SK-N-SH treated with all-trans-retinoic acid at 6 μM for 48 hours (cell line): Measurements from ENCODE around the gene OXSR1.

Experiments
- ATAC-seq: fragments of 200-7000 bp; cut with Tn5 transposase; 3 replicates; pipeline ENCODE4 v1.9.1; 2020; ENCODE audit warnings: mild to moderate bottlenecking, moderate library complexity
- ARNTL ChIP-seq: fragments of 450-650 bp; formaldehyde crosslinking; IDR thresholded peaks from 2 replicates; pipeline ENCODE4 v1.5.0; 2020; ENCODE audit warnings: low read depth, mild to moderate bottlenecking, moderate library complexity, borderline replicate concordance
- BACH2 ChIP-seq: fragments of 250-450 bp; sonication (Bioruptor Pico); IDR thresholded peaks from 2 replicates; pipeline ENCODE4 v1.9.0; 2021; ENCODE audit warnings: mild to moderate bottlenecking, borderline replicate concordance
- CSDC2 ChIP-seq: fragments of 250-450 bp; sonication (Bioruptor Pico); IDR thresholded peaks from 2 replicates; pipeline ENCODE4 v1.5.0; 2020; ENCODE audit warnings: mild to moderate bottlenecking, moderate library complexity
- ESRRG ChIP-seq: fragments of 250-450 bp; sonication (Bioruptor Pico); IDR thresholded peaks from 2 replicates; pipeline ENCODE4 v1.6.1; 2021; ENCODE audit warnings: mild to moderate bottlenecking
- GLIS3 ChIP-seq: fragments of 250-450 bp; sonication (Bioruptor Pico); IDR thresholded peaks from 2 replicates; pipeline ENCODE4 v1.5.0; 2020; ENCODE audit warnings: mild to moderate bottlenecking, moderate library complexity
- ISL1 ChIP-seq: fragments of 250-450 bp; sonication (Bioruptor Pico); IDR thresholded peaks from 2 replicates; pipeline ENCODE4 v2.1.2; 2022; ENCODE audit warnings: mild to moderate bottlenecking, moderate library complexity
- OSR1 ChIP-seq: fragments of 250-450 bp; sonication (Bioruptor Pico); IDR thresholded peaks from 2 replicates; pipeline ENCODE4 v1.8.0; 2022; ENCODE audit warnings: moderate library complexity, mild to moderate bottlenecking, inconsistent platforms
- PPARA ChIP-seq: fragments of 250-450 bp; sonication (Bioruptor Pico); IDR thresholded peaks from 2 replicates; pipeline ENCODE4 v1.5.0; 2020; ENCODE audit warnings: mild to moderate bottlenecking, borderline replicate concordance
- RARB ChIP-seq: fragments of 250-450 bp; sonication (Bioruptor Pico); IDR thresholded peaks from 2 replicates; pipeline ENCODE4 v1.8.0; 2021; ENCODE audit warnings: mild to moderate bottlenecking, moderate library complexity
- SNAI2 ChIP-seq: fragments of 250-450 bp; sonication (Bioruptor Pico); IDR thresholded peaks from 2 replicates; pipeline ENCODE4 v1.5.0; 2020; ENCODE audit warnings: mild to moderate bottlenecking, moderate library complexity
- TCF4 ChIP-seq: fragments of 250-450 bp; sonication (Bioruptor Pico); IDR thresholded peaks from 2 replicates; pipeline ENCODE4 v1.8.0; 2021; ENCODE audit warnings: mild to moderate bottlenecking, moderate library complexity, borderline replicate concordance
- ZFP3 ChIP-seq: fragments of 250-450 bp; sonication (Bioruptor Pico); IDR thresholded peaks from 2 replicates; pipeline ENCODE4 v1.5.0; 2020; ENCODE audit warnings: mild to moderate bottlenecking, moderate library complexity
- ZFP30 ChIP-seq: fragments of 450-650 bp; formaldehyde crosslinking; IDR thresholded peaks from 2 replicates; pipeline ENCODE4 v1.5.0; 2022; ENCODE audit warnings: mild to moderate bottlenecking, moderate library complexity
- ZNF70 ChIP-seq: fragments of 450-650 bp; formaldehyde crosslinking; IDR thresholded peaks from 2 replicates; pipeline ENCODE4 v1.5.0; 2020; ENCODE audit warnings: mild to moderate bottlenecking, moderate library complexity
- TF ChIP-seq, protein P1 (sequence below): fragments of 250-450 bp; sonication (Bioruptor Pico); IDR thresholded peaks from 2 replicates; pipeline ENCODE4 v1.5.1; 2021; ENCODE audit warnings: mild to moderate bottlenecking, moderate library complexity
- TF ChIP-seq, protein P2 (sequence below): fragments of 250-450 bp; sonication (Bioruptor Pico); IDR thresholded peaks from 2 replicates; pipeline ENCODE4 v1.8.0; 2020; ENCODE audit warnings: mild to moderate bottlenecking, moderate library complexity, borderline replicate concordance
- TF ChIP-seq, protein P3 (sequence below): fragments of 250-450 bp; sonication (Bioruptor Pico); IDR thresholded peaks from 2 replicates; pipeline ENCODE4 v1.5.1; 2020; ENCODE audit warnings: low read depth, mild to moderate bottlenecking, moderate library complexity
- TF ChIP-seq, protein P4 (sequence below): fragments of 250-450 bp; sonication (Bioruptor Pico); IDR thresholded peaks from 2 replicates; pipeline ENCODE4 v1.5.0; 2020; ENCODE audit warnings: mild to moderate bottlenecking, moderate library complexity
- TF ChIP-seq, protein P5 (sequence below): fragments of 250-450 bp; sonication (Bioruptor Pico); IDR thresholded peaks from 2 replicates; pipeline ENCODE4 v1.8.0; 2021; ENCODE audit warnings: low read depth, mild to moderate bottlenecking, moderate library complexity, borderline replicate concordance

Gene OXSR1

DNA sequence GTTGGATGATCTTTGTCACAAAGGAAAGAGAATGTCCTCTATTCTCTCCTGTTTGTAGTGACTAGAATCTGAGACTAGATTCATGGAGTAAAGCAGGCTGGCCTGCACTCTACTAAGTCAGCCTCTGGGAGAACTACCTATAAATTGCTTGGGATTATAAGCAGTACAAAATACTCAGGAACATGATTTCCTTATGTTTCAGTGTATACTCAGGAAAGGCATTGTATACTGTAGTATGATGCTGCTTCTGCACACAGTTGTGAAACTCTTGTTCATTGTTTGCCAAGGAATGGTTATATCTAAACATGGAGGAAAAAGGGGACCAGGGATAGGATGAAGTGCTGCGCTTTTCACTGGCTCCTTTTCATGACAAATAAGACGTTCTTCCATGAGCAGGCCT, 49.2 kb downstream of the OXSR1 start:
- ATAC-seq = no peak
- TF ChIP-seq OSR1 (CRISPR knock-in tag) = no peak
- no peak for TF ChIP-seq PPARA (CRISPR knock-in tag)
- TF ChIP-seq, protein P1, sequence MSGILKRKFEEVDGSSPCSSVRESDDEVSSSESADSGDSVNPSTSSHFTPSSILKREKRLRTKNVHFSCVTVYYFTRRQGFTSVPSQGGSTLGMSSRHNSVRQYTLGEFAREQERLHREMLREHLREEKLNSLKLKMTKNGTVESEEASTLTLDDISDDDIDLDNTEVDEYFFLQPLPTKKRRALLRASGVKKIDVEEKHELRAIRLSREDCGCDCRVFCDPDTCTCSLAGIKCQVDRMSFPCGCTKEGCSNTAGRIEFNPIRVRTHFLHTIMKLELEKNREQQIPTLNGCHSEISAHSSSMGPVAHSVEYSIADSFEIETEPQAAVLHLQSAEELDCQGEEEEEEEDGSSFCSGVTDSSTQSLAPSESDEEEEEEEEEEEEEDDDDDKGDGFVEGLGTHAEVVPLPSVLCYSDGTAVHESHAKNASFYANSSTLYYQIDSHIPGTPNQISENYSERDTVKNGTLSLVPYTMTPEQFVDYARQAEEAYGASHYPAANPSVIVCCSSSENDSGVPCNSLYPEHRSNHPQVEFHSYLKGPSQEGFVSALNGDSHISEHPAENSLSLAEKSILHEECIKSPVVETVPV (CRISPR knock-in tag) = no peak
- TF ChIP-seq, protein P2, sequence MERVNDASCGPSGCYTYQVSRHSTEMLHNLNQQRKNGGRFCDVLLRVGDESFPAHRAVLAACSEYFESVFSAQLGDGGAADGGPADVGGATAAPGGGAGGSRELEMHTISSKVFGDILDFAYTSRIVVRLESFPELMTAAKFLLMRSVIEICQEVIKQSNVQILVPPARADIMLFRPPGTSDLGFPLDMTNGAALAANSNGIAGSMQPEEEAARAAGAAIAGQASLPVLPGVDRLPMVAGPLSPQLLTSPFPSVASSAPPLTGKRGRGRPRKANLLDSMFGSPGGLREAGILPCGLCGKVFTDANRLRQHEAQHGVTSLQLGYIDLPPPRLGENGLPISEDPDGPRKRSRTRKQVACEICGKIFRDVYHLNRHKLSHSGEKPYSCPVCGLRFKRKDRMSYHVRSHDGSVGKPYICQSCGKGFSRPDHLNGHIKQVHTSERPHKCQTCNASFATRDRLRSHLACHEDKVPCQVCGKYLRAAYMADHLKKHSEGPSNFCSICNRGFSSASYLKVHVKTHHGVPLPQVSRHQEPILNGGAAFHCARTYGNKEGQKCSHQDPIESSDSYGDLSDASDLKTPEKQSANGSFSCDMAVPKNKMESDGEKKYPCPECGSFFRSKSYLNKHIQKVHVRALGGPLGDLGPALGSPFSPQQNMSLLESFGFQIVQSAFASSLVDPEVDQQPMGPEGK (CRISPR knock-in tag) = no peak
- TF ChIP-seq ESRRG = no peak
- TF ChIP-seq ISL1 (CRISPR knock-in tag) = no peak
- TF ChIP-seq TCF4 (CRISPR knock-in tag) = no peak
- TF ChIP-seq ZNF70 (CRISPR knock-in tag) = no peak
- TF ChIP-seq ZFP3 (CRISPR knock-in tag) = no peak
- no peak for TF ChIP-seq ZFP30 (CRISPR knock-in tag)

DNA sequence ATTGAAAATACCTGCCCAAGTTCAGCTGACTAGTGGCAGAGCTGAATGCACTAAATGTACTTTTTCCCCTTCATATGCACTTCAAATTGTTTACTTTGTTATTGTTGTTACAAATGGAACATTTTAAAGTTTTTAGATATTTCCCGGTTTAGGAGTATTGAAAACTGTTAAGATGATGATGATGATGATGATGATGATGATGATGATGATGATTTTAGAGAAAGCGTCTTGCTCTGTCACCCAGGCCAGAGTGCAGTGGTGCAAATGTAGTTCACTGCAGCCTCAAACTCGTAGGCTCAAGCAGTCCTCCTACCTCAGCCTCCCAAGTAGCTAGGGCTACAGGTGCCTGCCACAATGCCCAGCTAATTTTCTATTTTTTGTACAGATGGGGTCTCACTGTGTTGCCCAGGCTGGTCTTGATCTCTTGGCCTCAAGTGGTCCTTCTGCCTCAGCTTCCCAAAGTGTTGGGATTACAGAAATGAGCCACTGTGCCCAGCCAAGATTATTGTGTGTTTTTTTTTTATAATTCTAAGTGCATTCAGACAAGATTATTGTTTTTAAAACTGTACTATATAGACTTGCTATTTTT, 54.4 kb downstream of the OXSR1 start:
- TF ChIP-seq, protein P1 (CRISPR knock-in tag) = no peak
- no peak for TF ChIP-seq SNAI2 (CRISPR knock-in tag)
- no peak for TF ChIP-seq BACH2
- no peak for TF ChIP-seq ZNF70 (CRISPR knock-in tag)
- TF ChIP-seq OSR1 (CRISPR knock-in tag) = no peak
- no peak for TF ChIP-seq ARNTL (CRISPR knock-in tag)
- no peak for TF ChIP-seq ZFP3 (CRISPR knock-in tag)
- TF ChIP-seq RARB = no peak
- TF ChIP-seq CSDC2 (CRISPR knock-in tag) = no peak
- TF ChIP-seq, protein P3, sequence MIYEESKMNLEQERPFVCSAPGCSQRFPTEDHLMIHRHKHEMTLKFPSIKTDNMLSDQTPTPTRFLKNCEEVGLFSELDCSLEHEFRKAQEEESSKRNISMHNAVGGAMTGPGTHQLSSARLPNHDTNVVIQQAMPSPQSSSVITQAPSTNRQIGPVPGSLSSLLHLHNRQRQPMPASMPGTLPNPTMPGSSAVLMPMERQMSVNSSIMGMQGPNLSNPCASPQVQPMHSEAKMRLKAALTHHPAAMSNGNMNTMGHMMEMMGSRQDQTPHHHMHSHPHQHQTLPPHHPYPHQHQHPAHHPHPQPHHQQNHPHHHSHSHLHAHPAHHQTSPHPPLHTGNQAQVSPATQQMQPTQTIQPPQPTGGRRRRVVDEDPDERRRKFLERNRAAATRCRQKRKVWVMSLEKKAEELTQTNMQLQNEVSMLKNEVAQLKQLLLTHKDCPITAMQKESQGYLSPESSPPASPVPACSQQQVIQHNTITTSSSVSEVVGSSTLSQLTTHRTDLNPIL (CRISPR knock-in tag) = no peak
- no peak for ATAC-seq

DNA sequence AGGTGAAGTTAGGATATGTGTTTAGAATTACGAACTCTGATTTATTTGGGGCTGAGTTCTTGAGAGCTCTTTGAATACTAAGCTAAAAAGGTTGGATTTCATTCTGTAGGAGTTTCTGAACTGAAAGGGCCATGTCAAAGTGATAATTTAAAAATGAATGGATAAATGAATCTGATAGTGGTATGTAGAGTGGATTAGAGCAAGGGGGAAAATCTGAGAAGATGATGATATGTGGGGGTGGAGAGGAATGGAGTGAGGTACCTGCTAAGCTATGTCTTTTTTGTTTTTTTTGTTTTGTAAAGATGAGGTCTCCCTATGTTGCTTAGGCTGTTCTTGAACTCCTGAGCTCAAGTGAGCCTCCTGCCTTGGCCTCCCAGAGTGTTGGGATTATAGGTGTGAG, 55.7 kb downstream of the OXSR1 start:
- TF ChIP-seq ZNF70 (CRISPR knock-in tag) (no peak), ESRRG (no peak), RARB (no peak), ISL1 (CRISPR knock-in tag) (no peak), CSDC2 (CRISPR knock-in tag) (no peak), GLIS3 (CRISPR knock-in tag) (no peak)
- TF ChIP-seq, protein P3 (CRISPR knock-in tag) = no peak
- TF ChIP-seq, protein P4, sequence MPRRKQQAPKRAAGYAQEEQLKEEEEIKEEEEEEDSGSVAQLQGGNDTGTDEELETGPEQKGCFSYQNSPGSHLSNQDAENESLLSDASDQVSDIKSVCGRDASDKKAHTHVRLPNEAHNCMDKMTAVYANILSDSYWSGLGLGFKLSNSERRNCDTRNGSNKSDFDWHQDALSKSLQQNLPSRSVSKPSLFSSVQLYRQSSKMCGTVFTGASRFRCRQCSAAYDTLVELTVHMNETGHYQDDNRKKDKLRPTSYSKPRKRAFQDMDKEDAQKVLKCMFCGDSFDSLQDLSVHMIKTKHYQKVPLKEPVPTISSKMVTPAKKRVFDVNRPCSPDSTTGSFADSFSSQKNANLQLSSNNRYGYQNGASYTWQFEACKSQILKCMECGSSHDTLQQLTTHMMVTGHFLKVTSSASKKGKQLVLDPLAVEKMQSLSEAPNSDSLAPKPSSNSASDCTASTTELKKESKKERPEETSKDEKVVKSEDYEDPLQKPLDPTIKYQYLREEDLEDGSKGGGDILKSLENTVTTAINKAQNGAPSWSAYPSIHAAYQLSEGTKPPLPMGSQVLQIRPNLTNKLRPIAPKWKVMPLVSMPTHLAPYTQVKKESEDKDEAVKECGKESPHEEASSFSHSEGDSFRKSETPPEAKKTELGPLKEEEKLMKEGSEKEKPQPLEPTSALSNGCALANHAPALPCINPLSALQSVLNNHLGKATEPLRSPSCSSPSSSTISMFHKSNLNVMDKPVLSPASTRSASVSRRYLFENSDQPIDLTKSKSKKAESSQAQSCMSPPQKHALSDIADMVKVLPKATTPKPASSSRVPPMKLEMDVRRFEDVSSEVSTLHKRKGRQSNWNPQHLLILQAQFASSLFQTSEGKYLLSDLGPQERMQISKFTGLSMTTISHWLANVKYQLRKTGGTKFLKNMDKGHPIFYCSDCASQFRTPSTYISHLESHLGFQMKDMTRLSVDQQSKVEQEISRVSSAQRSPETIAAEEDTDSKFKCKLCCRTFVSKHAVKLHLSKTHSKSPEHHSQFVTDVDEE (CRISPR knock-in tag) = no peak
- TF ChIP-seq, protein P5, sequence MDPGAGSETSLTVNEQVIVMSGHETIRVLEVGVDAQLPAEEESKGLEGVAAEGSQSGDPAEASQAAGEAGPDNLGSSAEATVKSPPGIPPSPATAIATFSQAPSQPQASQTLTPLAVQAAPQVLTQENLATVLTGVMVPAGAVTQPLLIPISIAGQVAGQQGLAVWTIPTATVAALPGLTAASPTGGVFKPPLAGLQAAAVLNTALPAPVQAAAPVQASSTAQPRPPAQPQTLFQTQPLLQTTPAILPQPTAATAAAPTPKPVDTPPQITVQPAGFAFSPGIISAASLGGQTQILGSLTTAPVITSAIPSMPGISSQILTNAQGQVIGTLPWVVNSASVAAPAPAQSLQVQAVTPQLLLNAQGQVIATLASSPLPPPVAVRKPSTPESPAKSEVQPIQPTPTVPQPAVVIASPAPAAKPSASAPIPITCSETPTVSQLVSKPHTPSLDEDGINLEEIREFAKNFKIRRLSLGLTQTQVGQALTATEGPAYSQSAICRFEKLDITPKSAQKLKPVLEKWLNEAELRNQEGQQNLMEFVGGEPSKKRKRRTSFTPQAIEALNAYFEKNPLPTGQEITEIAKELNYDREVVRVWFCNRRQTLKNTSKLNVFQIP (CRISPR knock-in tag) = no peak
- no peak for ATAC-seq
